Activated T-helper 9 cell treated with anti-CD3 and anti-CD28 coated beads, Interleukin-2, amount 50 U/mL, for 16 hours (primary cell): ENCODE measurements around the gene PLK1.

ENCODE experiments used
- DNase-seq: peaks from one replicate; pipeline ENCODE4 v3.0.0-alpha.2; 2020; ENCODE audit warnings: low read depth

The PLK1 gene

DNA sequence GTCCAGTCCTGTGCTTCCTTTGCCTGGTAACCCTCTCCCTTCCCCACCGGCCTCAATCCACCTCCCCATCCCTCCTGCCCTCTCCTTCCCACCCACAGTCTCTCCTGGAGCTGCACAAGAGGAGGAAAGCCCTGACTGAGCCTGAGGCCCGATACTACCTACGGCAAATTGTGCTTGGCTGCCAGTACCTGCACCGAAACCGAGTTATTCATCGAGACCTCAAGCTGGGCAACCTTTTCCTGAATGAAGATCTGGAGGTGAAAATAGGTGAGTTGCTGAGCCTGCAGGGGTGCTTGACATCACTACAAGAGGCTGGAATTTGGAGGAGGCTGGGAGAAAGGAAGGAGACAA lies 1.3 kb downstream of the PLK1 start:
- DNase-seq: no peak

DNA sequence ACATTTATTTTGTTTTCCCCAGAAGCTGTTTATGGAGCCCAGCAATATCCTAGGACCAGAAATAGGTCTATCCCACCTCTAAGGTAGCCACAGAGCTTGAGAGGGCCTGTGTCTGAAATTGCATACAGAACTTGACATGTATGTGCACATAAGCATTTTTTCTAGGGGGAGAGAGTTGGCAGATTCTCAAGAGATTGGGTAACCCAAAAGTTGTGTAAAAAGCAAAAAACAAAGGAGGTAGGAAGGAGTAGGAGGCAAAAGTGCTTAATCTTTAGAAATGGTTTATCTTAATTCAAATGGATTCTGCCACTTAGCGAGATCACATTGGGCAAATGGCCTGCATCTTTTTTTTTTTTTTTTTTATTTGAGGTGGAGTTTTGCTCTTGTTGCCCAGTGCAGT lies 3.5 kb downstream of the PLK1 start:
- no peak for DNase-seq

DNA sequence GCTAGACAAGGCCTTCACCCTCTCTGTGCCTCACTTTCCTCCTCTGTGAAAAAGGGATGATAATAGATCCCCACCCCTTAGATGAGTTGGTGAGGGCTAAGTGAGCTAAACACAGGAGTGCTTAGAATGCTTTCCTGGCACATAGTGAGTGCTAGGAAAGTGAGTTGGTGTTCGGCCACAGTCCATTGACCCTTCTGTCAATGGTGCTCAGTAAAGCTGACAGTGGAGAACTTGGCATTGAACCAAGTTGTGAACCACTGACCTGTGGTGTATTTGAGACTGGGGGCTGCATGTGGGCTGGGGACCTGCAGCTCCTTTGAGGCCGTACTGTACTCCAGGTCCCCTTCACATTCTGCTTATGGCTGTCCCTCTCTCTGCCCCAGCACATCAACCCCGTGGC lies 4.8 kb downstream of the PLK1 start:
- DNase-seq: no peak

DNA sequence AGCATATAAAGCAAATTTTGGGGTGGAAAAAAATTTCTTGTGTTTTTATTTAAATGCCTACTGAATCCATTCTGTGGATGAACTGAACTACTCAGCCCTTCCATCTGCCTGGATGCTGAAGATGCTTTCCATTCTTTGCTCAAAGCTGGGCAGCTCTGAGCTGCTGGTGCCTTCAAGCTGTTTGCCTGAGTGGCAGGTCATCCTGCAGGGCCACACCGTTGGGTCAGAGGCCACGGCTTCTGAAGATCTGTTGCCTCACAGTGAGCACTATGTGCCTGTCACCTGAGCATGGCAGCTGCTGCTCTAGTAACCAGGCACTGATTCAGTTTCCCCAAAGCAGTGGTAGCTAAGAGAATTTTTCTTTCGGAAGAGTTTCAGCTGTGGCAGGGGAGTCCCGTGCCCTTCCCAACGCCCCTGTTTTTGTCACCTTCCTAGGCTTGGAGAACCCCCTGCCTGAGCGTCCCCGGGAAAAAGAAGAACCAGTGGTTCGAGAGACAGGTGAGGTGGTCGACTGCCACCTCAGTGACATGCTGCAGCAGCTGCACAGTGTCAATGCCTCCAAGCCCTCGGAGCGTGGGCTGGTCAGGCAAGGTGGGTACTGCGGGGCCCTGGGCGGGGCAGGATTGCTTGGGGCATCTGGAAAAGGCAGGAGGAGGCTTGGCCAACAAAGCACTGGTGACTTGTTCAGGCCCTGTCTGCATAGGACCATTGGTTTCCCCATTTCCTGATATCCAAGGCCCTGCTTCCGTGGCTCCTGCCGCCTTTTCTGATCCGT lies 8.5 kb downstream of the PLK1 start:
- no peak for DNase-seq

DNA sequence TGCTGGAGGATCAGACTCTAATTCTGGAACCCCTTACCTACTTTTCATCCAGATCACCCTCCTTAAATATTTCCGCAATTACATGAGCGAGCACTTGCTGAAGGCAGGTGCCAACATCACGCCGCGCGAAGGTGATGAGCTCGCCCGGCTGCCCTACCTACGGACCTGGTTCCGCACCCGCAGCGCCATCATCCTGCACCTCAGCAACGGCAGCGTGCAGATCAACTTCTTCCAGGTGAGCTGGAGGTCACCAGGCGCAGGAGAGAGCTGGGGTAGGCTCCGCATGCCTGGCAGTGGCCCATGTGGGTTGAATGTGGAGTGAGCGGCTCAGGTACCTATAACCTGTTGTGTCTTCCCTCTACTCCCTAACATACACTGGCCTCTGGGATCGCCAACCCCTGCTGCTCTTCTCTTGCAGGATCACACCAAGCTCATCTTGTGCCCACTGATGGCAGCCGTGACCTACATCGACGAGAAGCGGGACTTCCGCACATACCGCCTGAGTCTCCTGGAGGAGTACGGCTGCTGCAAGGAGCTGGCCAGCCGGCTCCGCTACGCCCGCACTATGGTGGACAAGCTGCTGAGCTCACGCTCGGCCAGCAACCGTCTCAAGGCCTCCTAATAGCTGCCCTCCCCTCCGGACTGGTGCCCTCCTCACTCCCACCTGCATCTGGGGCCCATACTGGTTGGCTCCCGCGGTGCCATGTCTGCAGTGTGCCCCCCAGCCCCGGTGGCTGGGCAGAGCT lies 10.9 kb downstream of the PLK1 start:
- DNase-seq: no peak

DNA sequence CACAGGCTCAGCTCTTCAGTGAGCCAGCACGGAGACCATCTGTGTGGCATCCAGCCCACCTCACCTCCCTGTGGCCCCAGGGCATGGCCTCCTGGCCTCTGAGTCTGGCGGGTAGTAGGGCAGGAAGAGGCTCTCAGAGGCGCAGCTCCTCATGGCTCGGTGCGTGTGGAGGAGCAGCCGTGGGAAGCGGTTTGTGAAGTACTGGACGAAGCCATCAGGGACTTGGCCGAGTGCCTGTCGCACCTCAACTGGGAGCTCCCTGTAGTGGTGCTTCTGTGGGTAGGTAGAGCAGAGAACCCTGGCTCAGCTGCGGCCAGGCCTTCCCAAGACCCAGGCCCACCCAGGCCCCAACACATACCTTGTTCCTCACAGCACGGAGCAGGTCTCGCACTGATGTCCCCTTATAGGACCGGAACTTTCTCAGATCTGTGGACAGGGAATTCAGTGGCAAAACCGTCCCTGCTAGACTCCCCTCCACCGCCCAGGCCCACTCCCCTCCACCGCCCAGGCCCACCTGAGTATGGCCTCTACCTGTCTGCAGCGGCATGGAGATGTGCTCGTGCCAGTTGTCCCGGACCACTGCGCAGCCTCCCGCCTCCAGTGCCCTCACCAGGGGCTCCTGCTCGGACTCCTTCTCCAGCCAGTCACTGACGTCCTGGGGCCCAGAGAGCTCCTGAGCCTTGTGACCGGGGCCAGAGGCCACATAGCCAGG lies 12.2 kb downstream of the PLK1 start:
- DNase-seq: no peak

DNA sequence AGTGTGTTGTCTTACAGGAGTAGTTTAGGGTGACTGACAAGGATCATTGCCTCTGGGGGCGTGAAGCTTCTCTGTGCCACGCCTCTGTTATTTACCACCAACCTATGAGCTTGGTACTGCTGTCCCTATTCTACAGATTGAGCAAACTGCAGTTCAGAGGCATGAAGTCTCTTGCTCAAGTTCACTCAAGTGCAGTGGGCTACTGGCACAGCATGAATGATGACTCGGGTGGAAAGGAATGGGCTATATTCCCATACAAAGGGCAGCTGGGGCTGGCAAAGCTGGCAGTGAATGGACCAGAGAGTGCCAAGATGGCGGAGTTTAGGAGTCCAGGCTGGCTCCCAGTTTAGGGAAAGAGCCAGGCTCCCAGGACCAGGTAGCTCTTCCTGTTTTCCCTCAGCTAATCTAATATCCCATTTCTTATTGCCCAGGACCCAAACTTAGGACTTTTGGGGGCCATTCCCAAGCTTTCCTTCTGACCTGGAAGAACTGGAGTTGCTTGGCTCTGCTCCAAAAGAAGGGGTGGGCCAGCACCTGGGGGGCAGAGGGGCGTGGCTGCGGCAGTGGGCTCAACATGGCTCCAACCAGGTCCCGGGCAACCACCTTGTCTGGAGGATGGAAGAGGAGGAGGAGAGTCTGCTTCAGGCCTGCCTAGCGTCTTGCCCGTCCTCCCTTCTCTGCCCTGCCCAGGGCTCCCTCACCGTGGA lies 12.9 kb downstream of the PLK1 start:
- no peak for DNase-seq

DNA sequence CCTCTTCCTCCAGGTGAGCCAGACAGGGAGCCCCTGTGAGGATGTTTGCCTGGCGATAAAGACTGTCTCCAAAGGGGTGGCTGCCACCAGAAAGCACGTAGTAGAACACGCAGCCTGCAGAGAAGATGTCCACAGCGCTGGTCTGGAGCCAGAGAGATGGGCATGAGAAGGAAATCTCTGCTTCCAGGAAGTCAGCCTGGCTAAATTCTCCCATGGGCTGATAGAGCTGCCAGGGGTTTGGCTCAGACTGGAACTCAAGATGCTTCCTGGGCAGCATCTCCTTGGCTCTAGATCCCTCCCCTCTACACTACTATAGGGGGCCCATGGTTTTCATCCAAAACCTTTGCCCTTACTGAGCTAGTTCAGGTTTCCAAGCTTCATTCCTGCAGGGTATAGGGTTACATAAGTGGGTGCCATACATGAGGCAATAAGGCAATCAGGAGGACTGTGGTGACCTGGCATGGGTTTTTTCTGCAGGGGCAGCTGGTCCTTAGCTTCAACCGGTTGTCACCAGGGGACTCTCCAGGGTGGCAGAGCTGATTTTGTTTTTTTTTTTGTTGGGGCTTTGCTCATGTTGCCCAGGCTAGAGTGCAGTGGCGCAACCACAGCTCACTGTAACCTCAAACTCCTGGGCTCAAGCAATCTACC lies 13.6 kb downstream of the PLK1 start:
- DNase-seq: no peak

DNA sequence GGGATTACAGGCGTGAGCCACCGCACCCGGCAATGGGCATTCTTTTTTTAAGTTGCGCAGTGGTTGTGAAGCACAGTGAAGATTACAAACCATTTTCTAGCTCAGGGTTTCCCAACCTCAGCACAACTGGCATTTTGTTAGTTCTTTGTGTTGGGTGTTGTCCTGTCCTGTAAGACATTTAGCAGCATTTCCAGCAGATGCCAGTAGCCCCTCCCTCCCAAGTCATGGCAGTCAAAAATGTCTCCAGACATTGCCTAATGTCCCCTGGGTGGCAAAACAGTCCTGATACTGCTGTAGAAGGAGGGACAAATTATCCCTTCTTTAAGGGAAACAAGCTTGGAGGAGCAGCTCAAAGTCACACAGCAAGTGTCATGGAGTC lies 15.6 kb downstream of the PLK1 start:
- DNase-seq: no peak

DNA sequence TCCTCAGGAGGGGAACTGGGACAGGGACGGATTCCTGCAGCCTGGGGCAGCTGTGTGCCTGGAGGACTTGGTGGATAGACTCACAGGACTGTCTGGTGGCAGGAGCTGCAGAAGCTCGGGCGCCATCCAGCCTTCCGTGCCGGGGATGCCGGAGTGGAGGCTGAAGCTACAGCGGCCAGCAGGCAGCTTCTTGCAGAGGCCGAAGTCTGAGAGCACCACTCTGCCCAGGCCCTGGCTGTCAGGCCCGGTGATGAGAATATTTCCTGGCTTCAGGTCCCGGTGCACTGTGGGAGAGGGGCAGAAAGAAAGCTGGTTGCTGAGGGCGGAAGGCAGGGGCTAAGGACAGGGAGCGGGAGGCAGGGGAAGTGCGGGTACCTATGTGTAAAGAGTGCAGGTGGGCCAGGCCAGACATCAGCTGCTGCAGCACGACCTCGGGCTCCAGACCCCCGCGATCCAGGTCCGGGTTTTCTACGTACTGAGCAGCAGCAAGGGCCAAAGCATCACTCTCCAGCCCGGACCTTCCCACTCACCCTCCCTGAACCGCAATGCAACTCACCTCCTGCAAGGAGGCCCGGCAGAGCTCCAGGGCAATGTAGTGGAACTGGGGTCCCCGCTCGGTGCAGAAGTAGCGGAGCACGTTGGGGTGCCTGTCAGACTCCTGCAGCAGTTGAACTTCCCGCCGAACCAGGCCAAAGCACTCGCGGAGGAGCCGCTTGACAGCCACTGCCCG lies 16.1 kb downstream of the PLK1 start:
- DNase-seq: no peak

DNA sequence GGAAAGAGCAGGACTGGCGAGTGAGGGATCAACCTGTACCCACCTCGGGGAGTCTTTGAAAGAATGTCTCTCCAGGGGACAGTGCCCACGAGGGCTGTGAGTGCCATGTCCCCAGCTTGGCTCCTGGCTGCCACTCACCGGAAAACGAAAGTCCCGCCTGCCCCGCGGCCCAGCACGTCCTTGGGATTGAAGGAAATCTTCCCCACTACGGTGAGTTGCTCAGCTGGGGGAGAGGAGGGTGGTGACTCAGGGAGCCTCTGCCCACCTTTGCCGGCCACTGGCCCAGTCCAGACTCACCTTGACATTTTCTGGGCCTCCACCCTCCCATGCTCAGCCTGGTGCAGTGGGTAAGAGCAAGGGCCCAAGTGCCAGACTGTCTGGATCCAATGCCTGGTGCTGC lies 17.1 kb downstream of the PLK1 start:
- no peak for DNase-seq

DNA sequence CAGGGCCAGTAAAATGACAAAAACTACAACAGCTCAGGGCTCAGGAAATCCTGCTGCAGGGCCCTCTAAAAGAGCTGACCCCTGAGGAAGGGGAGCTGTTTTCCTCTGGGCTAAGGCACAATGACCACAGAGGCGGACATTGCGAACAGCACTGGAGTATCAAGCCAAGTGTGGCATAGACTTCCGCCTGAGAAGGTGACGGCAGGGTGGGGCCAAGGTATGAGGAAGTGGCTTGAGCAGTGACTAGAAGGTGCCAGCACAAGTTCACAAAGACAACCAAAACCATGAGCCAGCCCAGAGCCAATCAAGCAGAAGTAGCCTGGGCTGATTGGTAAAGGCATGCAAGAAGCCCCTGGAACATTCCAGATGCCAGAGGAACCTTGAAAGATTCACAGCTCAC lies 20.4 kb downstream of the PLK1 start:
- no peak for DNase-seq

DNA sequence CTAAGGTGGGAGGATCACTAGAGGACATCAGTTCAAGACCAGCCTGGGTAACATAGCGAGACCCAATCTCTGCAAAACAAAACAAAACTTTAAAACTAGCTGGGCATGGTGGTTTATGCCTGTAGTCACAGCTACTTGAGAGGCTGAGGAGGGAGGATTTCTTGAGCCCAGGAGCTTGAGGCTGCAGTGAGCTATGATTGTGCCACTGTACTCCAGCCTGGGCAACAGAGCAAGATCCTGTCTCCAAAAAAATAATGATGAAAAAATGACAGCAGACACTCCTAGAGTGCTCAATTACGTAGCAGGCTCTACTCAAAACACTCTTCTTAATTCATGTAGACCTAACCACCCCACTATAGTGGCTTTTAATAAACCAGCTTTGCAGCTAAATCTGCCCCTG lies 21.4 kb downstream of the PLK1 start:
- no peak for DNase-seq

DNA sequence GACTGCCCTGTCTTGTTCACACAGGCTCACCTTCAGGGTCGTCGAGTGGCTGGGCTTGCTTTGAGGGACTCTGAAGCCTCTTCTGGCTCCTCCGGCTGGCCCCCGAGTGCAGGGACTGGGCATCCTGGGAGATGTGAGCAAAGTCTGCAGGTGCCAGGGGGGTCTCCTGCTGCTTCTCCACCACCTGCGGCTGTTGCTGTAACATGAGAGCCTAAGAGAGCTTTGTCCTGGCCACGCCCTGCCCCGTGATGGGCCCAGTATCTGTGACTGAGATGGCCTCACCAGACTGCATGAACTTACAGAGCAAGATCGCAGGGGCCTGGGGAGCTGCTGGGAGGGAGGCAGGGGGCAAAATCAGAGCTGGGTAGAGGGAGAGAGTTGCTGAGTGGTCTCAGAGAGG lies 21.8 kb downstream of the PLK1 start:
- no peak for DNase-seq

DNA sequence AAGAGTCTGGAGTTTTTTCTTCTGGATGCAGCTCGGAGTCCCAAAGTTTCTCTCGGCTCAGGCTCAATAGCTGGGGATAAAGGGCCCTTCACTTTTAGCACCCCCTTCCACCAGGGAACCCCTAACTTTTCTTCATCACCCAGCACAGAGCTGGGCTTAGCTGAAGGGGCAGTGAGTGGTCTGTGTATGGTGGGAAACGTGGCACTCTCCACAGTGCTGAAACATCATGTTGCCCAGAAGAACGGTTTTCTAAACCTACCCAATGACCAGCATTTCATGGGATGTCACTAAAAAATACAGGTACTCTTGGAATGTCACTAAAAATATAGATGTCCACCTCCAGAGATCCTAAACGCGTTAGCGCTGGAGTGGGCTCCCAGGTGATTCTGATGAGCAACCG lies 22.4 kb downstream of the PLK1 start:
- DNase-seq: no peak

DNA sequence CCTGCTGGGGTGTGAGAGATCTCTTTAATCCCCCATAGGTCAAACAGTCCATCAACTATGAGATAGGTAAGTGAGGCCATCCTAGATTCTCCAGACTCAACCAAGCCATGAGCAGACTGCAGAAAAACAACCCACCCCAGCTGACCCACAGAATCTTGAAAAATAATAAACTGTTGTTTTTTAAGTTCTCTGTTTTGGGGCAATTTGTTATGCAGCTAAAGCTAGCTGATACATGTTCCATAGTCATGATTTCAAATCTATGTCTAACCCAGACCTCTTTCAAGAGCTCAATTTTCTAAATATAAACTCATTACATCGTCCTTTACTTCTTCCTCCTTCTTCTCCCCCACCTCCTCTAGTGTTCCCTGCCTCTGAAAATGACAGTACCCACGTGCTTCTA lies 24.3 kb downstream of the PLK1 start:
- no peak for DNase-seq

DNA sequence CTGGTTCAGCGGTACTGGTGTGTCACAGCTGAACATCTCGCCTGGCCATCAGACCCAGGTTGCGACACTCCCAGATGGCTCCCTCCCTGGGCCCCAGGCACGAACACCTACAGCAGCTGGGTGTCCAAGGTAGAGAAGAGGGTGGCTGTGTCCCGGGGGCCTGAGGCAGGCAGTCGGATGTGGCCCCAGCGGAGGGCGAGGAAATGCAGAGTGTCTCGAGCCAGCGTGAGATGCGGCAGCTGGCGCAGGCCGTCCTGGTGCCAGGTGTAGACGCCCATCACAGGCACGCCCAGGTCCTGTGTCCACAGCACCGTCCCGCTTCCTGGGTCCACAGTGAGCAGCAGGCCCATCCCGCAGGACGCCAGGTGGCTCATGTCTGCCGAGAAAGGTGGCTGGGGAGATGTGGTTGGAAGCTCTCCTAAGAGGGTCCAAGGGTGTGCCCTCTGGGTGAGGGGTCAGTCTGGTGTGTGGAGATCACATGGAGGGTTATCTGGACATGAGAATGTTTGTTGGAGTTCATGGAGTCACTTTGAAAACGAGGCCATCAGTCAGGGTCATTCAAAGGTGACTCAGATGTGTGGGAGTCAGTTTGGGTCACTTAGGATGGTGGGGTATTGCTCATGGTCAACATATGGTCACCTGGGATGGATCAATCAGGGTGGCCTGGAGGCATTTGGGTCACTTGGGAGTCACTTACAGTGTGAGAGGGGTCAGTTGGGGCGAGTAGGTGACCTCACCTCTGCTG lies 26.3 kb downstream of the PLK1 start:
- no peak for DNase-seq

DNA sequence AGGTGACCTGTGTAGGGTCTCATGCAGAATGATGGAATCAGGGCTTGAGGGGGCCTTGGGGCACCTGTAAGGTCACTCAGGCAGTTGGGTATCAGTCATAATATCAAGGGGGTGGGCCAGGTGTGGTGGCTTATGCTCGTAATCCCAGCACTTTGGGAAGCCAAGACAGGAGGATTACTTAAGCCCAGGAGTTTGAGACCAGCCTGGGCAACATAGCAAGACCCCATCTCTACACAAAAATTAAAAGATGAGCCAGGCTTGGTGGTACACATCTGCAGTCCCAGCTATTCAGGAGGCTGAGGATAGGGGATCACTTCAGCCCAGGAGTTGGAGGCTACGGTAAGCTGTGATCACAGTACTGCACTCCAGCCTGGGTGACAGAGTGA lies 26.8 kb downstream of the PLK1 start:
- no peak for DNase-seq

DNA sequence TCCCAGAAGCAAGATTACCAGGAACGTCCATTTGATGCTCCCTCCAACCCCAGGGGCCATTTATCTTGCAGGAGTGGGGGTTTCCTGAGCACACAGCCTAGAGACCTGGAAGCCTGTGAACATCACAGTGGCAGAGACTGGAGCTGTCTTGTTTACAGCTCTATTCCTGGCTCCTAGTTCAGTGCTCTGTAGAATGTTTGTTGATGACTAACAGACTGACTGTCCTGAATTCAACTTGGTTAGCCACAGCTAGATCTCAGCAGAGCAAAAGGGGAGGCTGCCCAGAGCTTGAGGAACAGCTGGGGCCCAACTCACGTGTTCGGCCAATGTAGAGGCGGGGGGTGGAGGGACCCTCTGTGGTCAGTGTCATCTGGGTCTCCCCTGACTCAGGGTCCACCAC lies 27.8 kb downstream of the PLK1 start:
- no peak for DNase-seq

DNA sequence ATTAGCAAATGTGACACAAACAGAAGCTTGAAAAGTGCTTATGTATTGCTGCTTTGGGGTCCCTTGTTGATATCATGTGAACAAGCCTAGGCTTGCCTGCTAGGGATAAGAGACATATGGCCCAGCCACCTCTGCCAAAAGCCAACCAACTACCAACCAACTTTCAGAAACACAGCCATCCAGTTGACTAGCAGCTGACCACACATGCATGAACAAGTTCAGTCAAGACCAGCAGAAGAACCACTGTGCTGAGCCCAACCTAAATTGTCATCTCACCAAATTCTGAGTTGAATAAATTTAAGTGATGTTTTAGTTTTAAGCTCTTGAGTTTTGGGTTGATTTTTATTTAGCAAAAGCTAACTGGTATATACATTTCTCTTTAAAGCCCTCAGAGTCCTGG lies 30.8 kb downstream of the PLK1 start:
- DNase-seq: no peak

DNA sequence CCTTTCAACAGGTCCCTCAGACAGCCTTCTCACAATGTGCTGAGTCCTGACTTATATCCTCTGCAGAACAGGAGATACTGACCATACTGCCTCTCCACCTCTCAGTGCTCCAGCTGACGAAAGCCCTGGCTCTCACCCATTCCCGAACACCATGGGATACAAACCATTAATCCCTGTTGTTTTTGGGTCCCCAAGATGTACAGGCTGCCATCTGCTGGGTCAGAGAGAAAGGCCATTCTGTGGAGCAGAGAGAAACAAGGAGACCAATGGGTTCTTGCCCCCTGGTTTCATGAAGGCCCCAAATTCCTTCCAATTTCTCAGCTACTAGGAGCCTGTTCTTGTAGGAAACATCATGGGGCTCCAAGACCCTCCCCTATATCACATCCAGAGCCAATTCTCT lies 31.3 kb downstream of the PLK1 start:
- DNase-seq: no peak
